H9 (cell line): ENCODE data around the gene CHEK1. TPM values are rescaled to one million over a fixed set of nuclear protein-coding genes. Genes with fewer than 3 reads are reported as not detected.

ENCODE experiments used
- DNase-seq: peaks from one replicate; pipeline ENCODE4 v3.0.0-alpha.2; 2017
- H2AFZ ChIP-seq: one replicate; pipeline ENCODE4 v1.6.1; 2013; ENCODE audit warnings: mild to moderate bottlenecking, low read length, control low read depth, moderate library complexity
- H2AK5ac ChIP-seq: 2 replicates; pipeline ENCODE4 v1.6.1; 2013; ENCODE audit warnings: low read length, control low read depth, mixed read lengths; ENCODE audit not compliant: insufficient read length
- H2BK120ac ChIP-seq: one replicate; pipeline ENCODE4 v1.6.1; 2013; ENCODE audit warnings: low read depth, mild to moderate bottlenecking, low read length, control low read depth, inconsistent platforms; ENCODE audit not compliant: poor library complexity, severe bottlenecking
- H2BK12ac ChIP-seq: 2 replicates; pipeline ENCODE4 v1.6.1; 2013; ENCODE audit warnings: low read length, control low read depth, mixed read lengths, low read depth; ENCODE audit not compliant: insufficient read length
- H2BK15ac ChIP-seq: 2 replicates; pipeline ENCODE4 v1.6.1; 2013; ENCODE audit warnings: low read depth, low read length, control low read depth
- H2BK20ac ChIP-seq: one replicate; pipeline ENCODE4 v1.6.1; 2013; ENCODE audit warnings: low read depth, mild to moderate bottlenecking, low read length, control low read depth, inconsistent platforms; ENCODE audit not compliant: poor library complexity, severe bottlenecking
- H2BK5ac ChIP-seq: 2 replicates; pipeline ENCODE4 v1.6.1; 2013; ENCODE audit warnings: low read length, control low read depth, mixed read lengths; ENCODE audit not compliant: insufficient read length
- H3K14ac ChIP-seq: 2 replicates; pipeline ENCODE4 v1.6.1; 2013; ENCODE audit warnings: low read length, control low read depth; ENCODE audit not compliant: insufficient read depth
- H3K18ac ChIP-seq: 2 replicates; pipeline ENCODE4 v1.6.1; 2013; ENCODE audit warnings: low read depth, mild to moderate bottlenecking, mixed read lengths, low read length, control low read depth; ENCODE audit not compliant: insufficient read length
- H3K23ac ChIP-seq: 2 replicates; pipeline ENCODE4 v1.6.1; 2013; ENCODE audit warnings: low read length, control low read depth, mixed read lengths, low read depth; ENCODE audit not compliant: insufficient read length
- H3K23me2 ChIP-seq: 2 replicates; pipeline ENCODE4 v1.6.1; 2013; ENCODE audit warnings: low read depth, mild to moderate bottlenecking, mixed read lengths, low read length, control low read depth; ENCODE audit not compliant: insufficient read length, poor library complexity, severe bottlenecking
- H3K27ac ChIP-seq: 2 replicates; pipeline ENCODE4 v1.5.1; 2013; ENCODE audit warnings: low read length, control low read depth, mixed read lengths, low read depth; ENCODE audit not compliant: insufficient read length
- H3K27me3 ChIP-seq: 2 replicates; pipeline ENCODE4 v1.6.1; 2013; ENCODE audit warnings: low read length, control low read depth, inconsistent platforms; ENCODE audit not compliant: insufficient read depth
- H3K4ac ChIP-seq: 2 replicates; pipeline ENCODE4 v1.6.1; 2013; ENCODE audit warnings: low read depth, mild to moderate bottlenecking, control low read depth, inconsistent platforms, low read length, moderate library complexity
- H3K4me1 ChIP-seq: 2 replicates; pipeline ENCODE4 v1.6.1; 2013; ENCODE audit warnings: low read length, control low read depth, inconsistent platforms; ENCODE audit not compliant: insufficient read depth
- H3K4me2 ChIP-seq: 2 replicates; pipeline ENCODE4 v1.6.1; 2013; ENCODE audit warnings: low read length, control low read depth, mixed read lengths; ENCODE audit not compliant: insufficient read length, insufficient read depth
- H3K56ac ChIP-seq: 2 replicates; pipeline ENCODE4 v1.6.1; 2013; ENCODE audit warnings: low read depth, mild to moderate bottlenecking, mixed read lengths, low read length, control low read depth; ENCODE audit not compliant: insufficient read length
- H3K79me1 ChIP-seq: 2 replicates; pipeline ENCODE4 v1.6.1; 2013; ENCODE audit warnings: low read depth, mild to moderate bottlenecking, moderate library complexity, low read length, control low read depth, inconsistent platforms; ENCODE audit not compliant: insufficient read depth, poor library complexity, severe bottlenecking
- H3K79me2 ChIP-seq: 2 replicates; pipeline ENCODE4 v1.6.1; 2013; ENCODE audit warnings: low read length, control low read depth, inconsistent platforms; ENCODE audit not compliant: insufficient read depth
- H3K9ac ChIP-seq: 2 replicates; pipeline ENCODE4 v1.6.1; 2013; ENCODE audit warnings: low read length, control low read depth, mixed read lengths; ENCODE audit not compliant: insufficient read length; ENCODE audit errors: extremely low read depth
- H3K9me3 ChIP-seq: one replicate; pipeline ENCODE4 v1.6.1; 2013; ENCODE audit warnings: low read depth, low read length, inconsistent platforms; ENCODE audit not compliant: control insufficient read depth
- H3T11ph ChIP-seq: one replicate; pipeline ENCODE4 v1.6.1; 2013; ENCODE audit warnings: mild to moderate bottlenecking, low read length, control low read depth, inconsistent platforms
- H4K20me1 ChIP-seq: one replicate; pipeline ENCODE4 v1.6.1; 2013; ENCODE audit not compliant: control insufficient read depth, insufficient read length, insufficient read depth
- H4K5ac ChIP-seq: 2 replicates; pipeline ENCODE4 v1.6.1; 2013; ENCODE audit warnings: low read depth, mild to moderate bottlenecking, mixed read lengths, low read length, control low read depth; ENCODE audit not compliant: insufficient read length
- H4K8ac ChIP-seq: replicated peaks from 2 replicates; pipeline ENCODE4 v1.6.1; 2013; ENCODE audit warnings: low read length, control low read depth, mixed read lengths, low read depth; ENCODE audit not compliant: insufficient read length
- H4K91ac ChIP-seq: 2 replicates; pipeline ENCODE4 v1.6.1; 2013; ENCODE audit warnings: low read depth, mild to moderate bottlenecking, moderate library complexity, mixed read lengths, low read length, control low read depth; ENCODE audit not compliant: insufficient read length
- H3K27ac Mint-ChIP-seq, 3 experiments: 2 replicates in 2 of 3; 3 replicates in 1 of 3; pipeline ENCODE4 v1.8.0; 2020 to 2021; ENCODE audit warnings: mixed read lengths in 3 of 3, mild to moderate bottlenecking in 1 of 3, moderate library complexity in 1 of 3
- H3K27me3 Mint-ChIP-seq: 2 replicates; pipeline ENCODE4 v1.8.0; 2021; ENCODE audit warnings: low read depth, mild to moderate bottlenecking, moderate library complexity, mixed read lengths
- H3K36me3 Mint-ChIP-seq, 3 experiments: 2 replicates in 2 of 3; 3 replicates in 1 of 3; pipeline ENCODE4 v1.8.0; 2020 to 2021; ENCODE audit warnings: low read depth in 3 of 3, mixed read lengths in 3 of 3; ENCODE audit not compliant: insufficient read depth in 1 of 3
- H3K4me1 Mint-ChIP-seq, 2 experiments: 2 replicates each; pipeline ENCODE4 v1.8.0; 2020; ENCODE audit warnings: mixed read lengths in 2 of 2
- H3K4me3 Mint-ChIP-seq, 2 experiments: 2 replicates in 1 of 2; 3 replicates in 1 of 2; pipeline ENCODE4 v1.8.0; 2020 to 2021; ENCODE audit warnings: mild to moderate bottlenecking in 2 of 2, mixed read lengths in 2 of 2, moderate library complexity in 1 of 2
- H3K9me3 Mint-ChIP-seq, 2 experiments: 2 replicates in 1 of 2; 3 replicates in 1 of 2; pipeline ENCODE4 v1.8.0; 2020; ENCODE audit warnings: mild to moderate bottlenecking in 2 of 2, mixed read lengths in 2 of 2, moderate library complexity in 1 of 2
- CTCF ChIP-seq: fragments of 200-600 bp; sonication (generic); conservative IDR thresholded peaks from 3 replicates; pipeline ENCODE4 v1.8.0; 2021; ENCODE audit warnings: antibody characterized with exemption, mild to moderate bottlenecking
- WGBS: extraction: QIAGEN DNeasy Blood & Tissue Kit; methylation state at CpG from one replicate; pipeline ENCODE4 v1.1.7; 2013; ENCODE audit warnings: missing lambda C conversion rate, low lambda C conversion rate, mixed read lengths; ENCODE audit not compliant: insufficient read length; ENCODE audit errors: extremely low coverage; 5-methylcytosine and 5-hydroxymethylcytosine counted together
- total RNA-seq: library from RNA; stranded (reverse); gene quantifications from 2 replicates; pipeline ENCODE4 v1.2.1, GENCODE V29; 2021

The CHEK1 gene
- total RNA-seq, 1 experiment from 2014 or later = 126 TPM

GRCh38 chr11:125637840-125638239 lies 12.9 kb downstream of the CHEK1 start:
- Histone ChIP-seq H3K14ac (no peak overlapping the region), H3K9me3 (no peaks in the 10 kb centered on the region), H2AK5ac (no peak overlapping the region), H2BK5ac (no peak overlapping the region), H3K23ac (no peak overlapping the region), H3K4me1 (no peaks in the 10 kb centered on the region), H3K18ac (no peak overlapping the region), H3K27ac (no peak overlapping the region), H3K4me2 (no peak overlapping the region), H4K91ac (no peak overlapping the region), H2AFZ (no peak overlapping the region), H3K27me3 (no peaks in the 10 kb centered on the region), H3K4ac (no peak overlapping the region), H2BK15ac (no peak overlapping the region), H3K56ac (no peak overlapping the region), H3K79me2 (0 out of 2 replicates have a peak, but pooled peaks cover 2% of the 10 kb centered on the region), H3T11ph (no peak overlapping the region), H2BK20ac (no peak overlapping the region), H2BK12ac (no peak overlapping the region), H4K8ac (no peak overlapping the region), H3K9ac (no peak overlapping the region), H3K79me1 (no peaks in the 10 kb centered on the region), H3K23me2 (no peaks in the 10 kb centered on the region), H2BK120ac (no peak overlapping the region), H4K20me1 (no peaks in the 10 kb centered on the region), H4K5ac (no peak overlapping the region)
- TF ChIP-seq CTCF = peak; percentile 18; the same call in 1 of the 3 replicates
- H3K9me3 Mint-ChIP-seq = no peaks in the 10 kb centered on the region
- no peak for DNase-seq
- no peak overlapping the region for H3K4me3 Mint-ChIP-seq
- no CpG with 5 or more reads among the region's 3 CpGs for WGBS
- no peaks in the 10 kb centered on the region for H3K4me1 Mint-ChIP-seq
- H3K27ac Mint-ChIP-seq = no peak overlapping the region
- H3K27me3 Mint-ChIP-seq = no peaks in the 10 kb centered on the region
- peaks cover 41 to 81% (median 80%) of the 10 kb centered on the region in 3 experiments; a peak in 6 of 7 replicates for H3K36me3 Mint-ChIP-seq
